ENCODE measurements around the gene FAM117A. TPM values are rescaled to one million over a fixed set of nuclear protein-coding genes. Genes with fewer than 3 reads are reported as not detected.
A peak's percentile ranks its signal among the peaks of the same experiment; 100 is the strongest.
"Not testable (repeated sequence)": the region's sequence is repeated elsewhere in the genome, so short reads cannot be mapped to it uniquely, and the experiment has no call there.

Gene FAM117A
- total RNA-seq, 1 donor from 2014 or later, result 2.7 TPM

GRCh38 chr17:49762151-49762941 lies 1.6 kb downstream of the FAM117A start:
- Mint-ChIP-seq H3K4me1 (ENCODE audit: unreplicated experiment) (peaks cover 9% of the 10 kb centered on the region), H3K36me3 (ENCODE audit: unreplicated experiment) (no peaks in the 10 kb centered on the region), H3K9me3 (ENCODE audit: unreplicated experiment) (no peaks in the 10 kb centered on the region), H3K27me3 (ENCODE audit: unreplicated experiment) (peaks cover 31% of the 10 kb centered on the region), H3K4me3 (ENCODE audit: unreplicated experiment) (peak overlapping the region; percentile 87), H3K27ac (ENCODE audit: unreplicated experiment) (no peak overlapping the region)
- TF ChIP-seq CTCF (IDR thresholded peaks at IDR 0.05), result no peak
- no peak for DNase-seq (ENCODE audit: extremely low spot score, unreplicated experiment)

- H3K4me1 Mint-ChIP-seq (ENCODE audit: unreplicated experiment), result peaks cover 9% of the 10 kb centered on the region
- H3K27ac Mint-ChIP-seq (ENCODE audit: unreplicated experiment), result no peak overlapping the region
- H3K4me3 Mint-ChIP-seq (ENCODE audit: unreplicated experiment), result no peak overlapping the region
- no peaks in the 10 kb centered on the region for H3K9me3 Mint-ChIP-seq (ENCODE audit: unreplicated experiment)
- peaks cover 18% of the 10 kb centered on the region for H3K27me3 Mint-ChIP-seq (ENCODE audit: unreplicated experiment)
- no peak for TF ChIP-seq CTCF (IDR thresholded peaks at IDR 0.05)
- no peaks in the 10 kb centered on the region for H3K36me3 Mint-ChIP-seq (ENCODE audit: unreplicated experiment)
- DNase-seq (ENCODE audit: extremely low spot score, unreplicated experiment), result no peak
These were observed 2.9 kb downstream of the FAM117A start for GRCh38 chr17:49760932-49761558.

- Mint-ChIP-seq H3K9me3 (ENCODE audit: unreplicated experiment) (no peaks in the 10 kb centered on the region), H3K4me1 (ENCODE audit: unreplicated experiment) (peaks cover 9% of the 10 kb centered on the region), H3K4me3 (ENCODE audit: unreplicated experiment) (no peak overlapping the region), H3K36me3 (ENCODE audit: unreplicated experiment) (no peaks in the 10 kb centered on the region), H3K27me3 (ENCODE audit: unreplicated experiment) (peaks cover 12% of the 10 kb centered on the region), H3K27ac (ENCODE audit: unreplicated experiment) (no peak overlapping the region)
- DNase-seq (ENCODE audit: extremely low spot score, unreplicated experiment), result no peak
- TF ChIP-seq CTCF (IDR thresholded peaks at IDR 0.05), result no peak
These were observed 3.6 kb downstream of the FAM117A start for GRCh38 chr17:49760296-49760695.

- DNase-seq (ENCODE audit: extremely low spot score, unreplicated experiment), result no peak
- H3K27me3 Mint-ChIP-seq (ENCODE audit: unreplicated experiment), result peaks cover 10% of the 10 kb centered on the region
- H3K36me3 Mint-ChIP-seq (ENCODE audit: unreplicated experiment), result no peaks in the 10 kb centered on the region
- no peaks in the 10 kb centered on the region for H3K9me3 Mint-ChIP-seq (ENCODE audit: unreplicated experiment)
- peaks cover 5% of the 10 kb centered on the region for H3K4me1 Mint-ChIP-seq (ENCODE audit: unreplicated experiment)
- TF ChIP-seq CTCF (IDR thresholded peaks at IDR 0.05), result no peak
- no peak overlapping the region for H3K4me3 Mint-ChIP-seq (ENCODE audit: unreplicated experiment)
- no peak overlapping the region for H3K27ac Mint-ChIP-seq (ENCODE audit: unreplicated experiment)
These were observed 4.7 kb downstream of the FAM117A start for GRCh38 chr17:49759203-49759602.

- H3K4me1 Mint-ChIP-seq (ENCODE audit: unreplicated experiment), result not testable (repeated sequence)
These were observed 5.4 kb downstream of the FAM117A start for GRCh38 chr17:49758464-49759010.

More at GRCh38 chr17:49758464-49759010, 5.4 kb downstream of the FAM117A start:
- not testable (repeated sequence) for H3K27me3 Mint-ChIP-seq (ENCODE audit: unreplicated experiment); DNase-seq (ENCODE audit: extremely low spot score, unreplicated experiment); H3K36me3 Mint-ChIP-seq (ENCODE audit: unreplicated experiment); H3K4me3 Mint-ChIP-seq (ENCODE audit: unreplicated experiment); H3K27ac Mint-ChIP-seq (ENCODE audit: unreplicated experiment); H3K9me3 Mint-ChIP-seq (ENCODE audit: unreplicated experiment)

All from osteocyte (in vitro differentiated cells).